Measurements from ENCODE around the gene RPN1. TPM values are rescaled to one million over a fixed set of nuclear protein-coding genes. Genes with fewer than 3 reads are reported as not detected.
A peak's percentile ranks its signal among the peaks of the same experiment; 100 is the strongest.

RPN1 gene
- total and polyA plus RNA-seq, 2 of the 13 experiments (the other 11 are each of a cell fraction or from before 2014, with no cell fraction given) = 290 to 342 TPM

DNA sequence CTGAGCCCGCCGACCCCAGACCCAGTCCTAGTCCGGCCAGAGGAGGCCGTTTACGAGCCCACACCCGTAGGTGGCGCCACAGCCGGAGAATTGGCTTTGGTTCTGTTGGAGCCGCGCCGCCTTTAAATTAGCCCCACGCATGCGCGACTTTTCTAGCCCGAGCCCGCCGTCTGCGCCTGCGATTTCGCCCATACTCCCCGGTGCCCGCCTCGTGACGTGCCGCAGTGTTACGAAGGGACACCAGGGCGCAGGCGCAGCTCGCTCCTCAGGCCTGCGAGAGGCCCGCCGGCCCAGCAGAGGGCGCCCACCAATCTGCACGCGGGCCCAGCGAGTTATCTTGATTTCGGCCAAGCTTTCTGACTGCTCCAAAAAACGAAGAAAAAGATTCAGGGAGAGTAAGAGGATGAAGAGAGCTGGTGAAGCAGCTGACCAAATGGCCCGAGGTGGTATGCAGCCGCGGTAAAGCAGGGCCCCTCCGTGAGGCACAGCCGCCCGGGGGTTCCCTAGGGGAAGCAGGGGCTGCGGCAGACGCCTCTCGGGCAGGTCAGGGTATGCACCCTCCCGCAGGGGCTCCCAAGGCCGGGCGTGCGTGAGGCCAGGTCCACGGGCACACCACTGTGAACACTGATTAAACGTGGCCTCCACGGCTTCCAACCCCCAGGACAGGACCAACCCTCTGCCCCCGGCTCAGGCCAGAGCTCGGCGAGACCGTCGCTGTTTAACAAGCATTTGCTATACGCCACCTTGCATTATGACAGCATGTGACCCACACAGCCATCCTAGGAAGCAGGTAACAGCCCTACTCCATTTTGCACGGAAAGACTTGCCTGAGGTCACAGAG is 32.8 kb downstream of the RPN1 start (continued):
- TF ChIP-seq ZNF281 (CRISPR knock-in tag; IDR thresholded peaks at IDR 0.05; ENCODE audit: borderline replicate concordance) (no peak), SP2 (CRISPR knock-in tag; IDR thresholded peaks at IDR 0.05) (no peak; the same call in 1 of the 2 replicates), FOSL2 (CRISPR knock-in tag; IDR thresholded peaks at IDR 0.05) (no peak), ZNF180 (CRISPR knock-in tag; IDR thresholded peaks at IDR 0.05; ENCODE audit: borderline replicate concordance, low read depth) (no peak), ZNF484 (CRISPR knock-in tag; IDR thresholded peaks at IDR 0.05; ENCODE audit: borderline replicate concordance, low read depth) (no peak), JARID2 (CRISPR knock-in tag; IDR thresholded peaks at IDR 0.05; ENCODE audit: insufficient replicate concordance) (no peak), MYPOP (CRISPR knock-in tag; IDR thresholded peaks at IDR 0.05) (peak; percentile 97), ZNF547 (CRISPR knock-in tag; IDR thresholded peaks at IDR 0.05) (peak; percentile 75; the same call in 1 of the 2 replicates), ZFX (CRISPR knock-in tag; IDR thresholded peaks at IDR 0.05; ENCODE audit: low read depth) (peak; percentile 78), PRPF4 (IDR thresholded peaks at IDR 0.05; ENCODE audit: low read depth, low read length, poor library complexity, severe bottlenecking) (no peak), HNRNPK (IDR thresholded peaks at IDR 0.05; ENCODE audit: low read depth, low read length, poor library complexity, severe bottlenecking) (no peak), ZBTB49 (CRISPR knock-in tag; IDR thresholded peaks at IDR 0.05; ENCODE audit: borderline replicate concordance) (no peak), ZNF296 (CRISPR knock-in tag; conservative IDR thresholded peaks at IDR 0.05) (no peak), GPN1 (CRISPR knock-in tag; IDR thresholded peaks at IDR 0.05; ENCODE audit: borderline replicate concordance) (no peak), SCMH1 (CRISPR knock-in tag; IDR thresholded peaks at IDR 0.05; ENCODE audit: borderline replicate concordance) (no peak), ZNF496 (CRISPR knock-in tag; IDR thresholded peaks at IDR 0.05; ENCODE audit: insufficient replicate concordance) (no peak), TBX3 (IDR thresholded peaks at IDR 0.05; ENCODE audit: borderline replicate concordance) (no peak; the same call in 1 of the 2 replicates), ZNF879 (CRISPR knock-in tag; IDR thresholded peaks at IDR 0.05) (0 out of 2 replicates have a peak, but pooled peaks have one; percentile 8)
- TF ChIP-seq, protein P1, sequence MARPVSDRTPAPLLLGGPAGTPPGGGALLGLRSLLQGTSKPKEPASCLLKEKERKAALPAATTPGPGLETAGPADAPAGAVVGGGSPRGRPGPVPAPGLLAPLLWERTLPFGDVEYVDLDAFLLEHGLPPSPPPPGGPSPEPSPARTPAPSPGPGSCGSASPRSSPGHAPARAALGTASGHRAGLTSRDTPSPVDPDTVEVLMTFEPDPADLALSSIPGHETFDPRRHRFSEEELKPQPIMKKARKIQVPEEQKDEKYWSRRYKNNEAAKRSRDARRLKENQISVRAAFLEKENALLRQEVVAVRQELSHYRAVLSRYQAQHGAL (CRISPR knock-in tag; IDR thresholded peaks at IDR 0.05; ENCODE audit: not compliant biosample characterization) = no peak
- TF ChIP-seq, protein P2, sequence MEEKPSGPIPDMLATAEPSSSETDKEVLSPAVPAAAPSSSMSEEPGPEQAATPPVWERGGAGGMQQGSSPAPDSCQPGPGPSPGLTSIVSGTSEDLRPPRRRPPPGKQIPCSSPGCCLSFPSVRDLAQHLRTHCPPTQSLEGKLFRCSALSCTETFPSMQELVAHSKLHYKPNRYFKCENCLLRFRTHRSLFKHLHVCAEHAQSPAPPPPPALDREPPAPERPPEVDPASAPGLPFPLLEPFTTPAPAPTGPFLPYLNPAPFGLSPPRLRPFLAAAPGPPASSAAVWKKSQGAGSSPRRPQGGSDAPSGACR (CRISPR knock-in tag; IDR thresholded peaks at IDR 0.05) = no peak

All from HepG2 (cell line).